PC-3 (cell line): ENCODE measurements around the gene SNX32. TPM values are rescaled to one million over a fixed set of nuclear protein-coding genes. Genes with fewer than 3 reads are reported as not detected.
A peak's percentile ranks its signal among the peaks of the same experiment; 100 is the strongest.

Source experiments
- ATAC-seq: fragments of 200-7000 bp; cut with Tn5 transposase; 2 replicates; pipeline ENCODE4 v1.9.1; 2020; ENCODE audit warnings: mild to moderate bottlenecking, moderate library complexity
- BruUV-seq: library from RNA; stranded (reverse); fragments of 400-500 nt; replicated peaks from 2 replicates; lab custom pipeline; 2021; lab: Mats Ljungman, UMichigan
- CTCF ChIA-PET: fragments of 300-600 bp; sonication (Branson Sonifier 250); formaldehyde crosslinking; loops from one replicate; lab custom pipeline; 2022; ENCODE audit warnings: antibody characterized with exemption; lab: Charles Lee
- POLR2A ChIA-PET: fragments of 300-600 bp; sonication (Branson Sonifier 250); formaldehyde crosslinking; loops from one replicate; lab custom pipeline; 2022; ENCODE audit warnings: antibody characterized with exemption; ENCODE audit not compliant: unreplicated experiment; lab: Charles Lee
- DNase-seq: peaks from one replicate; pipeline ENCODE4 v3.0.0-alpha.2; 2015
- H2AFZ ChIP-seq: fragments of 300-600 bp; sonication (generic); 2 replicates; pipeline ENCODE4 v1.6.0; 2016; ENCODE audit warnings: antibody characterized with exemption, low read length
- H3F3A ChIP-seq: fragments of 300-600 bp; sonication (generic); one replicate; pipeline ENCODE4 v1.6.0; 2017; ENCODE audit warnings: antibody characterized with exemption, low read length, control low read depth, mild to moderate bottlenecking; ENCODE audit not compliant: unreplicated experiment
- H3K27ac ChIP-seq: fragments of 300-600 bp; sonication (generic); 2 replicates; pipeline ENCODE4 v1.5.1; 2016; ENCODE audit warnings: mild to moderate bottlenecking, low read length
- H3K27me3 ChIP-seq: fragments of 300-600 bp; sonication (generic); 2 replicates; pipeline ENCODE4 v1.6.1; 2016; ENCODE audit warnings: low read length, mixed read lengths
- H3K36me3 ChIP-seq: fragments of 300-600 bp; sonication (generic); 2 replicates; pipeline ENCODE4 v1.6.1; 2016; ENCODE audit warnings: low read depth, mixed run types, low read length, mixed read lengths
- H3K4me1 ChIP-seq: fragments of 300-600 bp; sonication (generic); 2 replicates; pipeline ENCODE4 v1.5.1; 2016; ENCODE audit warnings: low read length; ENCODE audit not compliant: insufficient read depth
- H3K4me2 ChIP-seq: fragments of 300-600 bp; sonication (generic); 2 replicates; pipeline ENCODE4 v1.6.0; 2016; ENCODE audit warnings: low read length
- H3K4me3 ChIP-seq: fragments of 300-600 bp; sonication (generic); 2 replicates; pipeline ENCODE4 v1.5.1; 2016; ENCODE audit warnings: mild to moderate bottlenecking, low read length, mixed read lengths
- H3K79me2 ChIP-seq: fragments of 300-600 bp; sonication (generic); 2 replicates; pipeline ENCODE4 v1.6.1; 2017; ENCODE audit warnings: low read length, mixed read lengths
- H3K9ac ChIP-seq: fragments of 300-600 bp; sonication (generic); 2 replicates; pipeline ENCODE4 v1.6.0; 2016; ENCODE audit warnings: mild to moderate bottlenecking, low read length
- H3K9me2 ChIP-seq: fragments of 300-600 bp; sonication (generic); replicated peaks from 2 replicates; pipeline ENCODE4 v1.6.1; 2016; ENCODE audit warnings: mixed run types, low read length, mixed read lengths
- H3K9me3 ChIP-seq: fragments of 300-600 bp; sonication (generic); 2 replicates; pipeline ENCODE4 v1.6.1; 2016; ENCODE audit warnings: low read length, mixed read lengths
- H4K20me1 ChIP-seq: fragments of 300-600 bp; sonication (generic); 2 replicates; pipeline ENCODE4 v1.6.1; 2016; ENCODE audit warnings: low read length, mixed read lengths
- EZH2 ChIP-seq: fragments of 300-600 bp; sonication (generic); IDR thresholded peaks from one replicate; pipeline ENCODE4 v1.6.1; 2017; ENCODE audit warnings: antibody characterized with exemption, mild to moderate bottlenecking, low read length; ENCODE audit not compliant: unreplicated experiment
- EZH2phosphoT487 ChIP-seq: fragments of 300-600 bp; sonication (generic); IDR thresholded peaks from 2 replicates; pipeline ENCODE4 v1.6.1; 2018; ENCODE audit warnings: mild to moderate bottlenecking, antibody characterized with exemption, low read length, borderline replicate concordance
- intact Hi-C: fragments of 100-400 bp; cut with micrococcal nuclease; formaldehyde crosslinking; loops from 2 replicates; pipeline ENCODE4 v1.9.0; 2023
- total RNA-seq: library from RNA; depleted of rRNA; stranded (reverse); fragments of >200 nt; gene quantifications from 2 replicates; pipeline ENCODE4 v1.2.3, GENCODE V29; 2014
- TF ChIP-seq, protein P1 (sequence below): fragments of 300-600 bp; sonication (generic); conservative IDR thresholded peaks from 2 replicates; pipeline ENCODE4 v1.5.1; 2017; ENCODE audit warnings: antibody characterized with exemption, low read depth, mild to moderate bottlenecking, low read length

Gene SNX32
- total RNA-seq, 1 experiment from 2014 or later: not detected

DNA sequence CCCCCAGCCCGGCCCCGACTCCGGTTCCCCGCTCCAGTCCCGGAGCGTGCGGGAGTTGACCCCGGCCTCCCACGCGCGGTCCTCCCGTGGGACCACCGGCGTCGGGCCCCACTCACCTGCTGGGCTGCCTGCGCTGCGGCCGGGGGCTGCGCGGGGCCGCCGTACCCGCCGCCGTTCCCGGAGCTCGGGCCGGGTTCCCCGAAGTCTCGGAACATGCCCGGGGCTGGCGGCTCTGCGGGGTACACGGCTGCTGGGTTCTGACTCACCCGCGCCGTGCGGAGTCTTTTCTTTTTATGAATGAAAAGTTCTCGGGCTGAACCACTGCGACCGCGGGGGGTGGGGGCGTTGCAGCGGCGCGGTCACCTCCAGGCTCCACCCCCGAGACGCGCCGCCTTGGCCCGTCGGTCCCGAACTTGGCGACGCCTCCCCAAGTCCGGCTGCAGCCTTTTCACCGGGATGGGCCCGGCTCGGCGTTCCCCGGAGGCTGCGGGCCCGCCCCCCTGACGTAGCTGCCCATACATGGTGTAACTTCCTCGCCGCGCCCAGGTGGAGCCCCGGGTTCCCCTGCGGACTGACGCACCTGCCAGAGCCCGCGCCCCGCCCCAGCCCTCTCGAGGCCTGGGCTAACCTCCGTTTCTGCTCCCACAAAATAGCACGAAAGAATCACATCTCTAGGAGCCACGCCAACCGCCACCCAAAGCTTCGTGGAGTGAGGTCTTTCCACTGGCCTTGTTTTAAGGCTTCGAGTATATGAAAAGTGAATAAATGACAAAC is 66.5 kb downstream of the SNX32 start, which contains the start of gene FOSL1:
TSS of gene FOSL1 (minus strand) at position 264 of the 774 bp plus-strand sequence. CDS start at position 215, 49 bp downstream.
- CTCF ChIA-PET: interaction anchor here (0.6 to 1.0 kb wide), 5 partner anchors 9 to 18 kb away, joined by 3 to 24 read pairs (median 3); partner anchors contain the start of gene FIBP
- Histone ChIP-seq H3K9ac (peak within 1 kb of the TSS; percentile 98), H3K4me1 (peaks cover 55% of the 10 kb centered on the region), H3F3A (peaks cover 31% of the 10 kb centered on the region), H3K9me3 (no peaks in the 10 kb centered on the region), H4K20me1 (peaks cover 43% of the 10 kb centered on the region), H3K27me3 (no peaks in the 10 kb centered on the region), H3K4me2 (peak within 1 kb of the TSS; percentile 96), H3K27ac (peak within 1 kb of the TSS; percentile 96), H3K4me3 (peak within 1 kb of the TSS; percentile 78), H2AFZ (no peak within 1 kb of the TSS), H3K36me3 (peaks cover 46% of the 10 kb centered on the region), H3K9me2 (no peaks in the 10 kb centered on the region), H3K79me2 (peaks cover 87% of the 10 kb centered on the region)
- ATAC-seq: peak; percentile 66
- POLR2A ChIA-PET: interaction anchor here (0.5 to 2.9 kb wide), 14 partner anchors 9 to 872 kb away, joined by 3 to 31 read pairs (median 6); partner anchors contain the start of genes CCDC85B, FIBP, MUS81 and NEAT1
- no TSS peak for BruUV-seq
- TF ChIP-seq EZH2: no peak
- TF ChIP-seq EZH2phosphoT487: no peak
- TF ChIP-seq, protein P1, sequence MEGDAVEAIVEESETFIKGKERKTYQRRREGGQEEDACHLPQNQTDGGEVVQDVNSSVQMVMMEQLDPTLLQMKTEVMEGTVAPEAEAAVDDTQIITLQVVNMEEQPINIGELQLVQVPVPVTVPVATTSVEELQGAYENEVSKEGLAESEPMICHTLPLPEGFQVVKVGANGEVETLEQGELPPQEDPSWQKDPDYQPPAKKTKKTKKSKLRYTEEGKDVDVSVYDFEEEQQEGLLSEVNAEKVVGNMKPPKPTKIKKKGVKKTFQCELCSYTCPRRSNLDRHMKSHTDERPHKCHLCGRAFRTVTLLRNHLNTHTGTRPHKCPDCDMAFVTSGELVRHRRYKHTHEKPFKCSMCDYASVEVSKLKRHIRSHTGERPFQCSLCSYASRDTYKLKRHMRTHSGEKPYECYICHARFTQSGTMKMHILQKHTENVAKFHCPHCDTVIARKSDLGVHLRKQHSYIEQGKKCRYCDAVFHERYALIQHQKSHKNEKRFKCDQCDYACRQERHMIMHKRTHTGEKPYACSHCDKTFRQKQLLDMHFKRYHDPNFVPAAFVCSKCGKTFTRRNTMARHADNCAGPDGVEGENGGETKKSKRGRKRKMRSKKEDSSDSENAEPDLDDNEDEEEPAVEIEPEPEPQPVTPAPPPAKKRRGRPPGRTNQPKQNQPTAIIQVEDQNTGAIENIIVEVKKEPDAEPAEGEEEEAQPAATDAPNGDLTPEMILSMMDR: no peak
- intact Hi-C loops: loop anchor here (1.0 kb wide), 1 partner anchor 11 kb away; no protein-coding TSS in a partner anchor
- peak; percentile 99 for DNase-seq

DNA sequence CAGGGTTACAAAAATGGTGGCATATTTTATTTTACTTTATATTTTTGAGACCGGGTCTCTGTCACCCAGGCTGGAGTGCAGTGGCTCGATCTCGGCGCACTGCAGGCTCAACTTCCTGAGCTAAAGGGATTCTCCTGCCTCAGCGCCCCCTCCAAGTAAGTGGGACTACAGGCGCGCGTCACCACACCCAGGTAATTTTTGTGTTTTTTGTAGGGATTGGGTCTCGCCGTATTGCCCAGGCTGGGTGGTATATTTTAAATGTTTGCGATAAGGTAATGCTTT is 67.1 kb downstream of the SNX32 start:
- ChIA-PET CTCF (interaction anchor here (0.6 to 1.0 kb wide), 4 partner anchors 9 to 17 kb away, joined by 3 to 24 read pairs (median 5); partner anchors contain the start of gene FIBP), POLR2A (interaction anchor here (0.5 to 2.9 kb wide), 13 partner anchors 8 to 872 kb away, joined by 3 to 31 read pairs (median 8); partner anchors contain the start of genes CCDC85B, FIBP, MUS81 and NEAT1)
- intact Hi-C loops: loop anchor here (1.0 kb wide), 1 partner anchor 10 kb away; no protein-coding TSS in a partner anchor
- peak overlapping the region; percentile 49 for H3K4me3 ChIP-seq
- no peaks in the 10 kb centered on the region for H3K9me3 ChIP-seq
- peaks cover 40% of the 10 kb centered on the region for H3K36me3 ChIP-seq
- H3K27me3 ChIP-seq: no peaks in the 10 kb centered on the region
- H4K20me1 ChIP-seq: peaks cover 38% of the 10 kb centered on the region
- H3K79me2 ChIP-seq: peaks cover 81% of the 10 kb centered on the region
- peaks cover 49% of the 10 kb centered on the region for H3K4me1 ChIP-seq
- H3K4me2 ChIP-seq: peak overlapping the region; percentile 62
- H3K27ac ChIP-seq: peak overlapping the region; percentile 87
- peak overlapping the region; percentile 59 for H3K9ac ChIP-seq
- DNase-seq (no peak), ATAC-seq (no peak)
- no peak for TF ChIP-seq EZH2phosphoT487
- TF ChIP-seq, protein P1: no peak
- TF ChIP-seq EZH2: no peak
- no peak overlapping the region for H2AFZ ChIP-seq
- TSS peak; percentile 63 for BruUV-seq
- peaks cover 25% of the 10 kb centered on the region for H3F3A ChIP-seq
- H3K9me2 ChIP-seq: no peaks in the 10 kb centered on the region
